PC-9 (cell line): ENCODE results near the gene STAU1. TPM values are rescaled to one million over a fixed set of nuclear protein-coding genes. Genes with fewer than 3 reads are reported as not detected.
A peak's percentile ranks its signal among the peaks of the same experiment; 100 is the strongest.

Experiments used
- BruUV-seq: library from RNA; stranded (reverse); fragments of 400-500 nt; replicated peaks from 2 replicates; lab custom pipeline; 2021; lab: Mats Ljungman, UMichigan
- CTCF ChIA-PET: fragments of 300-600 bp; sonication (Branson Sonifier 250); formaldehyde crosslinking; loops from one replicate; lab custom pipeline; 2022; ENCODE audit warnings: antibody characterized with exemption; lab: Charles Lee
- POLR2A ChIA-PET: fragments of 300-600 bp; sonication (Branson Sonifier 250); formaldehyde crosslinking; loops from one replicate; lab custom pipeline; 2022; ENCODE audit warnings: antibody characterized with exemption; ENCODE audit not compliant: unreplicated experiment; lab: Charles Lee
- DNase-seq, 2 experiments: peaks; one replicate each; pipeline versions ENCODE4 v3.0.0 to v3.0.0-alpha.2; 2015 to 2022; ENCODE audit warnings: mixed read lengths in 1 of 2
- H2AFZ ChIP-seq: fragments of 200-600 bp; sonication (generic); 2 replicates; pipeline ENCODE4 v1.8.1; 2017; ENCODE audit warnings: antibody characterized with exemption
- H3F3A ChIP-seq: fragments of 200-600 bp; sonication (generic); 2 replicates; pipeline ENCODE4 v1.8.1; 2017; ENCODE audit warnings: antibody characterized with exemption, mild to moderate bottlenecking, low read depth; ENCODE audit not compliant: insufficient read depth
- H3K27ac ChIP-seq: fragments of 200-600 bp; sonication (generic); 2 replicates; pipeline ENCODE4 v1.6.1; 2016; ENCODE audit warnings: mixed run types
- H3K27me3 ChIP-seq: fragments of 200-600 bp; sonication (generic); 2 replicates; pipeline ENCODE4 v1.6.1; 2016; ENCODE audit warnings: low read depth, mixed run types; ENCODE audit not compliant: insufficient read depth
- H3K36me3 ChIP-seq: fragments of 200-600 bp; sonication (generic); 2 replicates; pipeline ENCODE4 v1.6.1; 2016; ENCODE audit warnings: low read depth, mixed run types
- H3K4me1 ChIP-seq: fragments of 200-600 bp; sonication (generic); replicated peaks from 2 replicates; pipeline ENCODE4 v1.6.1; 2016; ENCODE audit warnings: mixed run types; ENCODE audit not compliant: insufficient read depth
- H3K4me2 ChIP-seq: fragments of 200-600 bp; sonication (generic); 2 replicates; pipeline ENCODE4 v1.6.1; 2017; ENCODE audit warnings: mixed run types
- H3K4me3 ChIP-seq: fragments of 200-600 bp; sonication (generic); 2 replicates; pipeline ENCODE4 v1.6.1; 2016; ENCODE audit warnings: mixed run types
- H3K79me2 ChIP-seq: fragments of 200-600 bp; sonication (generic); 2 replicates; pipeline ENCODE4 v1.6.1; 2017; ENCODE audit warnings: low read depth, mixed run types
- H3K9me2 ChIP-seq: fragments of 200-600 bp; sonication (generic); 2 replicates; pipeline ENCODE4 v1.8.1; 2017; ENCODE audit warnings: mild to moderate bottlenecking; ENCODE audit not compliant: insufficient read depth
- H3K9me3 ChIP-seq: fragments of 200-600 bp; sonication (generic); 2 replicates; pipeline ENCODE4 v1.8.1; 2016; ENCODE audit warnings: low read depth; ENCODE audit not compliant: insufficient read depth
- H4K20me1 ChIP-seq: fragments of 200-600 bp; sonication (generic); 2 replicates; pipeline ENCODE4 v1.8.1; 2017; ENCODE audit not compliant: insufficient read depth
- EZH2 ChIP-seq: fragments of 200-600 bp; sonication (generic); IDR thresholded peaks from 2 replicates; pipeline ENCODE4 v1.8.0; 2017; ENCODE audit warnings: antibody characterized with exemption, low read depth
- intact Hi-C: fragments of 100-400 bp; cut with micrococcal nuclease; formaldehyde crosslinking; loops from one replicate; pipeline ENCODE4 v1.10.0; 2022; ENCODE audit not compliant: unreplicated experiment
- total RNA-seq: library from RNA; stranded (reverse); gene quantifications from 2 replicates; pipeline ENCODE4 v1.2.3, GENCODE V29; 2021
- TF ChIP-seq, protein P1 (sequence below): fragments of 200-600 bp; sonication (generic); conservative IDR thresholded peaks from 2 replicates; pipeline ENCODE4 v1.6.1; 2017; ENCODE audit warnings: mixed run types, antibody characterized with exemption, mild to moderate bottlenecking, moderate library complexity

Gene STAU1
- total RNA-seq, 1 experiment from 2014 or later: 153 TPM

DNA sequence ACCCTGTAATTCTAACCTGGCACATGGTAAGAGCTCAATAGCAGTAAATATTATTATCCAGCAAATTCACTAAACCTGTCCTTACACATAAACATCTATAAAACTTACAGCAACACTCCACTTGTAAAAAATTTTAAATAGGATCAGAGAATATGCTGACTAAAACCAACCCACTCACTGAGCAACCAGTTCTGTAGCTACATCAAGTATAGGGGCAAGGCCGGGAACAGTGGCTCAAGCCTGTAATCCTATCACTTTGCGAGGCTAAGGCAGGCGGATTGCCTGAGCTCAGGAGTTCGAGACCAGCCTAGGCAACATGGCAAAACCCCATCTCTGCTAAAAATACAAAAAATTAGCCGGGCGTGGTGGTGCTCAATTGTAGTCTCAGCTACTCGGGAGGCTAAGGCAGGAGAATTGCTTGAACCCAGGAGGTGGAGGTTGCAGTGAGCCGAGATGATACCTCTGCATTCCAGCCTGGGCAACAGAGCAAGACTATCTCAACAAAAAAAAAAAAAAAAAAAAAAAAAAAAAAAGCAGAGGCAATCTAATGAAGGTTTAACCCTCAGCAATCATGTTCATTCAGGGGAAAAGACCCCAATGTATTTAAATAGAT is 6.8 kb downstream of the STAU1 start:
- no peak for TF ChIP-seq EZH2
- TF ChIP-seq, protein P1, sequence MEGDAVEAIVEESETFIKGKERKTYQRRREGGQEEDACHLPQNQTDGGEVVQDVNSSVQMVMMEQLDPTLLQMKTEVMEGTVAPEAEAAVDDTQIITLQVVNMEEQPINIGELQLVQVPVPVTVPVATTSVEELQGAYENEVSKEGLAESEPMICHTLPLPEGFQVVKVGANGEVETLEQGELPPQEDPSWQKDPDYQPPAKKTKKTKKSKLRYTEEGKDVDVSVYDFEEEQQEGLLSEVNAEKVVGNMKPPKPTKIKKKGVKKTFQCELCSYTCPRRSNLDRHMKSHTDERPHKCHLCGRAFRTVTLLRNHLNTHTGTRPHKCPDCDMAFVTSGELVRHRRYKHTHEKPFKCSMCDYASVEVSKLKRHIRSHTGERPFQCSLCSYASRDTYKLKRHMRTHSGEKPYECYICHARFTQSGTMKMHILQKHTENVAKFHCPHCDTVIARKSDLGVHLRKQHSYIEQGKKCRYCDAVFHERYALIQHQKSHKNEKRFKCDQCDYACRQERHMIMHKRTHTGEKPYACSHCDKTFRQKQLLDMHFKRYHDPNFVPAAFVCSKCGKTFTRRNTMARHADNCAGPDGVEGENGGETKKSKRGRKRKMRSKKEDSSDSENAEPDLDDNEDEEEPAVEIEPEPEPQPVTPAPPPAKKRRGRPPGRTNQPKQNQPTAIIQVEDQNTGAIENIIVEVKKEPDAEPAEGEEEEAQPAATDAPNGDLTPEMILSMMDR: no peak
- Histone ChIP-seq H3K4me3 (no peak overlapping the region), H3K9me2 (no peaks in the 10 kb centered on the region), H3K4me1 (peaks cover 31% of the 10 kb centered on the region), H3F3A (peaks cover 18% of the 10 kb centered on the region; the same call in 1 of the 2 replicates), H2AFZ (no peak overlapping the region), H3K9me3 (no peaks in the 10 kb centered on the region), H3K36me3 (peaks cover 18% of the 10 kb centered on the region), H3K4me2 (no peak overlapping the region), H4K20me1 (peaks cover 81% of the 10 kb centered on the region), H3K27ac (0 out of 2 replicates have a peak overlapping the region, but pooled peaks have one; percentile 16), H3K79me2 (peaks cover 100% of the 10 kb centered on the region), H3K27me3 (no peaks in the 10 kb centered on the region)
- intact Hi-C loops: no loop called here
- no TSS peak for BruUV-seq
- DNase-seq: no peak
- ChIA-PET CTCF (no interaction called here), POLR2A (no interaction called here)

DNA sequence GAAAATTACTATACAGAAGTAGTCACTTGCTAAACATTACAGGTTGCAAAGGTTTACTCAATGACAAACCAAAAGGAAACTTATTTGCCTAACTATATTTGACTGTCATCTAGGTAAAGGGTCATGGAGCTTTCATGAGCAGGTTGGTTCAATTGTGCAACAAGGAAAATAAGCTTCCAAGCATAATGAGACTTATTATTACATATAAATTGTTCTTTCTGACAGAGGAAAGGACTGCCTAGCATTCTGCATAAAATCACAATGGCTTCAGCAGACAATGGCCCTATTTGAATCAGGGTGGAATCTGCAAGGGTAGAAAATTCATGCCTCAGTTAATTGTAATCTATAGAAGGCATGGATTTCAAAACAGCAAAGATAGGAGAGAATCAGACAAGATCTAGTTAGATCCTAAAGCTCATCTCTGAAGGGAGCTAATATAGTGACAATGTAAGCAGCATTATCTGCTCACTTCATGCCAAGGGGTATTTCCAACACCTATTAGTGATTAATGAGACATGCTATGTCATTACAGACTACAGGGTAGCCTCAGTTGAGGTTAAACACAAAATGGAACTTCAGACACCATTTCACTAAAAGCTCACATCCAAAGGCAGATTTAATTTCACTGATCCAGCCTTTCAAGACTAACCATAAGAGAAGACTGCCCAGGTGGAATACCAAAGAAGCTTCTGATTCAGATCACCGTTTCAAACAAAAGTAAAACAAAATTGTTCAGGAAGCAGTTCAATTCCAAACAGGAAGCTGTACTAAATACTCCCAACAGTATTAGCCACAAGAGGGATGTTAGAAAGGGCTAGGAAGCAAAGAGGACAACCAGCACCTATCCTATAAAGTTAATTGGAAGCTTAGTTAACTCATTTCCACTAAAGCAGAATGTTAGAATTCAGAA is 8.5 kb downstream of the STAU1 start:
- peaks cover 96% of the 10 kb centered on the region for H3K79me2 ChIP-seq
- peaks cover 15% of the 10 kb centered on the region for H3K36me3 ChIP-seq
- TF ChIP-seq EZH2: no peak
- TF ChIP-seq, protein P1: no peak
- H3K9me3 ChIP-seq: no peaks in the 10 kb centered on the region
- ChIA-PET POLR2A (interaction anchor here (0.6 to 0.7 kb wide), 3 partner anchors 54 to 114 kb away, joined by 3 to 34 read pairs (median 5); no protein-coding TSS in a partner anchor), CTCF (interaction anchor here (0.6 to 1.1 kb wide), 5 partner anchors 8 to 205 kb away, joined by 3 to 4 read pairs (median 3); no protein-coding TSS in a partner anchor)
- DNase-seq: peak in 1 of 2 experiments; percentile 77
- H2AFZ ChIP-seq: no peak overlapping the region
- H4K20me1 ChIP-seq: peaks cover 67% of the 10 kb centered on the region
- peaks cover 25% of the 10 kb centered on the region for H3K4me1 ChIP-seq
- BruUV-seq: no TSS peak
- peak overlapping the region; percentile 71 for H3K4me2 ChIP-seq
- peak overlapping the region; percentile 23; the same call in 1 of the 2 replicates for H3K4me3 ChIP-seq
- H3F3A ChIP-seq: peaks cover 18% of the 10 kb centered on the region; the same call in 1 of the 2 replicates
- H3K27me3 ChIP-seq: no peaks in the 10 kb centered on the region
- intact Hi-C loops: no loop called here
- H3K27ac ChIP-seq: peak overlapping the region; percentile 61
- H3K9me2 ChIP-seq: no peaks in the 10 kb centered on the region

DNA sequence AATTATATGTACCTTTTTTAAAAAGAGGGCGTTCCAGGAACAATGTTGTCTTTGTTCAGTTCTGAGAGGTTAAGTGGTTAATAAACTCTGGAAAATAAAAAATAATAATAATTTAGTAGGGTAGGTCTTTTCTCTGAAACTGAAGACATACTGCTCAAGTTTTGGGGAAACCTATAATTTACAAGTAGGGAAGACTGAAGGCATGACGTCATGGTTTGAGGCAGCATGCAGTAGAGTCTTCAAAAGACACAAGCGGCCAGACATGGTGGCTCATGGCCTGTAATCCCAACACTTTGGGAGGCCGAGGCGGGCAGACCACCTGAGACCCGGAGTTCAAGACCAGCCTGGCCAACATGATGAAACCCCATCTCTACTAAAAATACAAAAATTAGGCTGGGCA is 14.0 kb downstream of the STAU1 start:
- Histone ChIP-seq H3K27me3 (no peaks in the 10 kb centered on the region), H3F3A (peaks cover 4% of the 10 kb centered on the region; the same call in 1 of the 2 replicates), H3K4me2 (no peak overlapping the region), H3K4me1 (peaks cover 3% of the 10 kb centered on the region), H4K20me1 (peaks cover 44% of the 10 kb centered on the region), H3K79me2 (peaks cover 90% of the 10 kb centered on the region), H2AFZ (no peak overlapping the region), H3K36me3 (peaks cover 30% of the 10 kb centered on the region), H3K27ac (no peak overlapping the region), H3K9me2 (no peaks in the 10 kb centered on the region), H3K4me3 (no peak overlapping the region), H3K9me3 (no peaks in the 10 kb centered on the region)
- ChIA-PET CTCF (no interaction called here), POLR2A (no interaction called here)
- TF ChIP-seq EZH2: no peak
- TF ChIP-seq, protein P1: no peak
- BruUV-seq: no TSS peak
- DNase-seq: no peak
- intact Hi-C loops: no loop called here
